SK-N-SH treated with all-trans-retinoic acid at 6 μM for 48 hours (cell line): Measurements from ENCODE around the gene NTM.

Experiments used
- ATAC-seq: fragments of 200-7000 bp; cut with Tn5 transposase; 3 replicates; pipeline ENCODE4 v1.9.1; 2020; ENCODE audit warnings: mild to moderate bottlenecking, moderate library complexity
- ARNTL ChIP-seq: fragments of 450-650 bp; formaldehyde crosslinking; IDR thresholded peaks from 2 replicates; pipeline ENCODE4 v1.5.0; 2020; ENCODE audit warnings: low read depth, mild to moderate bottlenecking, moderate library complexity, borderline replicate concordance
- BACH2 ChIP-seq: fragments of 250-450 bp; sonication (Bioruptor Pico); IDR thresholded peaks from 2 replicates; pipeline ENCODE4 v1.9.0; 2021; ENCODE audit warnings: mild to moderate bottlenecking, borderline replicate concordance
- CREB5 ChIP-seq: fragments of 250-450 bp; sonication (Bioruptor Pico); IDR thresholded peaks from 2 replicates; pipeline ENCODE4 v1.5.1; 2020; ENCODE audit warnings: low read depth, mild to moderate bottlenecking, moderate library complexity
- CSDC2 ChIP-seq: fragments of 250-450 bp; sonication (Bioruptor Pico); IDR thresholded peaks from 2 replicates; pipeline ENCODE4 v1.5.0; 2020; ENCODE audit warnings: mild to moderate bottlenecking, moderate library complexity
- CSRNP3 ChIP-seq: fragments of 250-450 bp; sonication (Bioruptor Pico); IDR thresholded peaks from 2 replicates; pipeline ENCODE4 v1.5.1; 2021; ENCODE audit warnings: mild to moderate bottlenecking, moderate library complexity
- ESRRG ChIP-seq: fragments of 250-450 bp; sonication (Bioruptor Pico); IDR thresholded peaks from 2 replicates; pipeline ENCODE4 v1.6.1; 2021; ENCODE audit warnings: mild to moderate bottlenecking
- ISL1 ChIP-seq: fragments of 250-450 bp; sonication (Bioruptor Pico); IDR thresholded peaks from 2 replicates; pipeline ENCODE4 v2.1.2; 2022; ENCODE audit warnings: mild to moderate bottlenecking, moderate library complexity
- OSR1 ChIP-seq: fragments of 250-450 bp; sonication (Bioruptor Pico); IDR thresholded peaks from 2 replicates; pipeline ENCODE4 v1.8.0; 2022; ENCODE audit warnings: moderate library complexity, mild to moderate bottlenecking, inconsistent platforms
- PATZ1 ChIP-seq: fragments of 250-450 bp; sonication (Bioruptor Pico); IDR thresholded peaks from 2 replicates; pipeline ENCODE4 v1.8.0; 2020; ENCODE audit warnings: mild to moderate bottlenecking, moderate library complexity, borderline replicate concordance
- POU6F1 ChIP-seq: fragments of 250-450 bp; sonication (Bioruptor Pico); IDR thresholded peaks from 2 replicates; pipeline ENCODE4 v1.8.0; 2021; ENCODE audit warnings: low read depth, mild to moderate bottlenecking, moderate library complexity, borderline replicate concordance
- PPARA ChIP-seq: fragments of 250-450 bp; sonication (Bioruptor Pico); IDR thresholded peaks from 2 replicates; pipeline ENCODE4 v1.5.0; 2020; ENCODE audit warnings: mild to moderate bottlenecking, borderline replicate concordance
- RARB ChIP-seq: fragments of 250-450 bp; sonication (Bioruptor Pico); IDR thresholded peaks from 2 replicates; pipeline ENCODE4 v1.8.0; 2021; ENCODE audit warnings: mild to moderate bottlenecking, moderate library complexity
- SNAI2 ChIP-seq: fragments of 250-450 bp; sonication (Bioruptor Pico); IDR thresholded peaks from 2 replicates; pipeline ENCODE4 v1.5.0; 2020; ENCODE audit warnings: mild to moderate bottlenecking, moderate library complexity
- TCF4 ChIP-seq: fragments of 250-450 bp; sonication (Bioruptor Pico); IDR thresholded peaks from 2 replicates; pipeline ENCODE4 v1.8.0; 2021; ENCODE audit warnings: mild to moderate bottlenecking, moderate library complexity, borderline replicate concordance
- TOX ChIP-seq: fragments of 250-450 bp; sonication (Bioruptor Pico); IDR thresholded peaks from 2 replicates; pipeline ENCODE4 v1.8.0; 2021; ENCODE audit warnings: mild to moderate bottlenecking, moderate library complexity, borderline replicate concordance
- TSHZ2 ChIP-seq: fragments of 250-450 bp; sonication (Bioruptor Pico); IDR thresholded peaks from 2 replicates; pipeline ENCODE4 v1.5.0; 2020; ENCODE audit warnings: mild to moderate bottlenecking, moderate library complexity
- ZC3H10 ChIP-seq: fragments of 250-450 bp; sonication (Bioruptor Pico); IDR thresholded peaks from 2 replicates; pipeline ENCODE4 v1.5.1; 2021; ENCODE audit warnings: mild to moderate bottlenecking, moderate library complexity
- ZFP3 ChIP-seq: fragments of 250-450 bp; sonication (Bioruptor Pico); IDR thresholded peaks from 2 replicates; pipeline ENCODE4 v1.5.0; 2020; ENCODE audit warnings: mild to moderate bottlenecking, moderate library complexity
- ZFP30 ChIP-seq: fragments of 450-650 bp; formaldehyde crosslinking; IDR thresholded peaks from 2 replicates; pipeline ENCODE4 v1.5.0; 2022; ENCODE audit warnings: mild to moderate bottlenecking, moderate library complexity
- ZNF565 ChIP-seq: fragments of 450-650 bp; formaldehyde crosslinking; conservative IDR thresholded peaks from 2 replicates; pipeline ENCODE4 v1.5.0; 2020; ENCODE audit warnings: low read depth, mild to moderate bottlenecking, moderate library complexity
- ZNF70 ChIP-seq: fragments of 450-650 bp; formaldehyde crosslinking; IDR thresholded peaks from 2 replicates; pipeline ENCODE4 v1.5.0; 2020; ENCODE audit warnings: mild to moderate bottlenecking, moderate library complexity
- ZNF8 ChIP-seq: fragments of 450-650 bp; formaldehyde crosslinking; IDR thresholded peaks from 2 replicates; pipeline ENCODE4 v1.5.0; 2020; ENCODE audit warnings: mild to moderate bottlenecking, moderate library complexity

Gene NTM

GRCh38 chr11:131748151-131749050 lies 378.0 kb downstream of the NTM start (continued):
- TF ChIP-seq SNAI2 (CRISPR knock-in tag) = no peak
- no peak for TF ChIP-seq ESRRG (CRISPR knock-in tag)
- TF ChIP-seq CSDC2 = no peak
- no peak for TF ChIP-seq CSRNP3

- ATAC-seq = peak; percentile 83
- TF ChIP-seq ZNF8 (CRISPR knock-in tag) (no peak), PPARA (CRISPR knock-in tag) (no peak), TSHZ2 (CRISPR knock-in tag) (no peak), ZNF565 (CRISPR knock-in tag) (no peak), ZFP3 (CRISPR knock-in tag) (no peak), POU6F1 (CRISPR knock-in tag) (no peak), RARB (CRISPR knock-in tag) (no peak), ISL1 (CRISPR knock-in tag) (no peak), TCF4 (CRISPR knock-in tag) (no peak), ZNF70 (CRISPR knock-in tag) (no peak), ESRRG (CRISPR knock-in tag) (no peak), BACH2 (CRISPR knock-in tag) (no peak), PATZ1 (CRISPR knock-in tag) (no peak), ARNTL (no peak), ZC3H10 (CRISPR knock-in tag) (no peak), ZFP30 (CRISPR knock-in tag) (no peak), CREB5 (no peak), TOX (CRISPR knock-in tag) (no peak)
- TF ChIP-seq, all 23 proteins: peak for 0
Measured at GRCh38 chr11:131749101-131749500, 378.7 kb downstream of the NTM start.

- TF ChIP-seq ISL1 (CRISPR knock-in tag) (no peak), ZNF70 (CRISPR knock-in tag) (no peak), OSR1 (CRISPR knock-in tag) (no peak), CSRNP3 (no peak), TOX (CRISPR knock-in tag) (no peak), ZNF565 (CRISPR knock-in tag) (no peak), CSDC2 (no peak), ZFP30 (CRISPR knock-in tag) (no peak), ZNF8 (CRISPR knock-in tag) (no peak)
- ATAC-seq = no peak
Measured at GRCh38 chr11:131750152-131750551, 379.7 kb downstream of the NTM start.
